Tibial nerve (tissue), 3 donors: ENCODE measurements around the gene TSC22D4.
A peak's percentile ranks its signal among the peaks of the same experiment; 100 is the strongest.

Experiments
- POLR2A ChIP-seq, 2 donors: fragments of 450-650 bp; IDR thresholded peaks; one replicate each; pipeline ENCODE4 v1.6.1; 2017; ENCODE audit warnings: antibody characterized with exemption in 2 of 2, mild to moderate bottlenecking in 2 of 2, moderate library complexity in 2 of 2
- TF ChIP-seq, protein P1 (sequence below), 5 experiments: fragments of 200-600 bp in 3 of 5; fragments of 450-650 bp in 2 of 5; sonication (generic) in 3 of 5; IDR thresholded peaks; one replicate each; pipeline ENCODE4 v1.5.1; 2016 to 2019; ENCODE audit warnings: antibody characterized with exemption in 5 of 5, mild to moderate bottlenecking in 3 of 5, moderate library complexity in 2 of 5

DNA sequence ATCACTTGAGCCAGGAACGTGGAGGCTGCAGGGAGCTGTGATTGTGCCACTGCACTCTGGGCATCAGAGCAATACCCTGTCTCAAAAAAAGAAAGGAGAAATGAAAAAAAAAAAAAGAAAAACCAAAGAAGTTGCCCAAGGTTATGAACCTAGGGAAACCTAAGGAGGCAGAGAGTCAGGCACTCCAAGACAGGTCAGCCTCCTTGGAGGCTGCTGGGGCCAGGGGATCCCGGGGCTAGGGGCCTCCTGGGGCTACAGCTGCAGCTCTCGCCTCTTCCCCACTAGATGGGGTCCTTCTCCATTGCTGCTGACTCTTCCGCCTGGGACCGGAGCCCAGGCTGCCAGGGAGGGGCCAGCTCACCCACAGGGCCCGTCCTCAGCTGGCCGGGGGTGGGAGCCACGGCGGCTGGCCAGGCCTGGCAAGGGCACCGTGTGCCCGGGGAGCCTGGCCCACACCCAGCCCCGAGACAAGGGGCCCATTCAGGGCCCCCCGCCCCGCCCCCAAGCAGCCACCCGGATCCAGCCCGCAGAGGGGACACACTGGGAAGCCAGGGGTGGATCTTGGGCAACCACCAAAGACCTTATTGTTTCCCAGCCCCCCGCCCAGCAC, 13.2 kb downstream of the TSC22D4 start:
- no peak for TF ChIP-seq POLR2A (IDR thresholded peaks at IDR 0.05)
- TF ChIP-seq, protein P1, sequence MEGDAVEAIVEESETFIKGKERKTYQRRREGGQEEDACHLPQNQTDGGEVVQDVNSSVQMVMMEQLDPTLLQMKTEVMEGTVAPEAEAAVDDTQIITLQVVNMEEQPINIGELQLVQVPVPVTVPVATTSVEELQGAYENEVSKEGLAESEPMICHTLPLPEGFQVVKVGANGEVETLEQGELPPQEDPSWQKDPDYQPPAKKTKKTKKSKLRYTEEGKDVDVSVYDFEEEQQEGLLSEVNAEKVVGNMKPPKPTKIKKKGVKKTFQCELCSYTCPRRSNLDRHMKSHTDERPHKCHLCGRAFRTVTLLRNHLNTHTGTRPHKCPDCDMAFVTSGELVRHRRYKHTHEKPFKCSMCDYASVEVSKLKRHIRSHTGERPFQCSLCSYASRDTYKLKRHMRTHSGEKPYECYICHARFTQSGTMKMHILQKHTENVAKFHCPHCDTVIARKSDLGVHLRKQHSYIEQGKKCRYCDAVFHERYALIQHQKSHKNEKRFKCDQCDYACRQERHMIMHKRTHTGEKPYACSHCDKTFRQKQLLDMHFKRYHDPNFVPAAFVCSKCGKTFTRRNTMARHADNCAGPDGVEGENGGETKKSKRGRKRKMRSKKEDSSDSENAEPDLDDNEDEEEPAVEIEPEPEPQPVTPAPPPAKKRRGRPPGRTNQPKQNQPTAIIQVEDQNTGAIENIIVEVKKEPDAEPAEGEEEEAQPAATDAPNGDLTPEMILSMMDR (IDR thresholded peaks at IDR 0.05) = peak; percentile 53 to 85 (median 81)
